NCI-H2227 (cell line): ENCODE data around the gene ASCC3.

ENCODE experiments used
- DNase-seq: peaks from one replicate; lab custom pipeline; 2025; ENCODE audit not compliant: unreplicated experiment; lab: John Stamatoyannopoulos, UW

The ASCC3 gene

DNA sequence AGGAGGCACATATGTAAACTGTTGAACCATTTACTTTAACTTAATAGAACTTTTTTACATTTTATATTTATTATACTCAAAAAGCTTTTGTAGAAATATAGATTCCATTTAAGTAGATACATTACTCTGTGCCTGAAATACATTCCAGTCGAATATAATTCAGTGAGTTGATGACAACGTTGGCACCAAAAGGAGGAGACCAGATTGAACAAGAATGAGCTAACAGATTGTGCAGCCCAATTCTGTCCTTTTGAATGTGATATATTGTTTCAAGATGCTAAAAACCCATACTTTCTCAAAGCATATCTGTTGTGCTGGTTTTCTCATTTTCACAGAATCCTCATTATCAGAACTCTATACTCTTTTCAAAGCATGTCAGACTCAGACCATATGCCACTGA is 269.0 kb downstream of the ASCC3 start:
- DNase-seq: no peak

DNA sequence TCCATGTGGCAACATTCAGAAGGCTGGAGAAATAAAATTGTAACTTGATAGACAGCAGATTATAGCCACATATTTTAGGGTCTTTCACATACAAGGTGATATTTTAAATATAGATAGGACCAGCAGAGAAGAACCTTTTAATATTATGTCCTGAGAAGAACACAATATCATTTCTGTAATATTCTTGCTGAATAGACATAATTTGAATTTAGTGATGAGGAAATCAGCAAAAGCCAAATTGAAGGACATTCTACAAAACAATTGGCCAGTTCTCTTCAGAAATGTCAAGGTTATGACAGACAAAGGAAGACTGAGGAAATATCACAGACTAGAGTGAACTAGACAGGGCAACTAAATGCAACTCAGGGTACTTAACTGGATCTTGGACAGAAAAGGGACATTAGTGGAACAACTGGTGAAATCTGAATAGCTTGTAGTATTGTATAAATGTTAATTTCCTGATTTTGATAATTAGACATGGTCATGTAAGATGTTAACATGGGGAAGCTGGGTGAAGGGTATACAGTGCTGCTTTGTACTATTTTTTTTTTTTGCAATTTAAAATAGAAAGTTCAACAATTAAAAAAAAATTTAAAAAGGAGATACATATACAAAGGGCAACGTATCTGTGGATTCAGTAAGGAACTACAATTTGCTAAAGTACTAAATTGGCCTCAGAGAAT is 281.9 kb downstream of the ASCC3 start:
- DNase-seq: no peak

DNA sequence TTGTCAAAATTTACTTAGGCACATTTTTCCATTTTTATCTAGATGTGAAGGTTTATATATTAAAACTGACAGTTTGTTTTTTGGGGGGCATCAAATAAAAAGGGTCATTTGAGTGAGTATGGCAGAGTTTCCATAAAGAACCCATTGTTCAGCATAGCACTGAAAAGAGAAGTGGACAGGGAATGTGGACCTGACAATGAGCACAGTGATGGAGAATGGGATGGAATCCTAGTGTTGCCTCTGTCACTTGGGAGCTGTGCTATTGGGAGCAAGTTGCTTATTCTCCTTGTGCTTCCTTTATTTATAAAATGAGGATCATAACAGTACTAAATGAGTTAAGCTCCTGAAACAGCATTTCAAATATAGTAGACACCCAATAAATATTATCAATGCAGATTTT is 285.7 kb downstream of the ASCC3 start:
- DNase-seq: no peak

DNA sequence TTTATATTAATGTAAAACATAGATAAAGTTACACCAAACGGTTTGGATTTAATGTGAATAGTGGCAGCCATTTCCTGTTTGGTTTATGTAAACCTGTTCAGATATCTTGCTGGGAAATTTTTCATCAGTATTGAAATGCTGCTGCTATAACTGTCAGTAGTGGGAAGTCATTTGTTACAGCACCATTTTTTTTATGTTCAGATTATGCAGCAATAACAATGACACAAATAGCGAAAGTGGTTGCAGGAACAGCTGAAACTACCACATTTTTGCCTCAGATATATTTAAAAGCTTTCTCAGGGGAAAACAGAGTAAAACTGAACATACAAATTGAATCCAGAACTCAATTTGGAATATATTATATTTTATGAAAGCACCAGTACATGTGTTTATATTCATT is 287.6 kb downstream of the ASCC3 start:
- no peak for DNase-seq

DNA sequence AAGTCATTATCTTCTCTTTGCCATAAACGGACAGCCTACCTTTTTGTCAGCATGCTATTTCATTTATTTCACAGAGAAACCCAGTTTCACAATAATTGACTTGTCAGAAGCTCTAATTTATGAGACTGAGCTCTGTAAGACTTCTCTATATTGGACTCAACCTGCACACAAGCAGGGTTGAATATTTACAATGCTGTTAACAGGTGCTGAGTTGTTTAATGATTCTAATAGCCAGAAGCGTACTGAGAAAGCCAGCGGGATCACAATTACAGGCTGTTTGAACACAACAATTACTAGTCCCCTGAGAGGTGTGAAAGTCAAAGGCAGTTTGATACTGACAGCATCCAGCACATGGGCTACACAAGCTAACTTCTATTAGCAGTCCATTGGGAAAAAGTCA is 288.2 kb downstream of the ASCC3 start:
- DNase-seq: peak; percentile 91

DNA sequence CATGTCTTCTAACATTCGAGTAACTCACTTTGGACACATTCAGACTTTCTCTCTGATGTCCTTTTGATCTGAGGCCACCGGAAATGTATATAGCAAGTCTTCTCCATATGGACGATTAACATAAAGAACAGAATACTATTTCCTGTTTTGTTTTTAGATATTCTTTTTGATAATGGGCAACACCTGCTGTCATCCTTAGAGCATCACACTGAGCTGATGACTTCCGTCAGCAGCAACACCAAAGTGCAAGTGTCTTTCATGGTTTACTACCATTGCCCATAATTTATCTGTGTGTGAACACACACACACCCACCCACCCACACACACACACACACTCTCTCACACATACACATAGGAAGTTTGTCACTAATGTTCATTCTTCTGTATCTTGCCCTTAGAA is 303.7 kb downstream of the ASCC3 start:
- no peak for DNase-seq

DNA sequence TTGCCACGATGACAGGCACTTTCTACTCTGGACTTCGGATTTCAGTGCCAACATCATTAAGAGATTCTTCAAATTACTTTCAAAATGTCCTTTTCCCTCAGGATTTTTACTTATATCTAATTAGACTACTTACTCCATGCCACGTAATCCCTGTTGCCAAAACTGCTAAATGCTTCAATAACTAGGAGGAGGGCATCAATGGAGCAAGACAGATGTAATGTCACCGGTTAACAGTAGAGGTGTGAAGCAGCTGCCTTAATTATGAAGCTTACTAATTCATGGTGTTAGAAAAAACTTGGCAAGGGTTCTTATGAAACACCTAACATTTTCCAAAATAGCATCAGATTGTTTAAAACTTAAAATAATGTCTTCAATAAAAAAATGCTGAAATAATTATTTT is 305.2 kb downstream of the ASCC3 start:
- DNase-seq: no peak

DNA sequence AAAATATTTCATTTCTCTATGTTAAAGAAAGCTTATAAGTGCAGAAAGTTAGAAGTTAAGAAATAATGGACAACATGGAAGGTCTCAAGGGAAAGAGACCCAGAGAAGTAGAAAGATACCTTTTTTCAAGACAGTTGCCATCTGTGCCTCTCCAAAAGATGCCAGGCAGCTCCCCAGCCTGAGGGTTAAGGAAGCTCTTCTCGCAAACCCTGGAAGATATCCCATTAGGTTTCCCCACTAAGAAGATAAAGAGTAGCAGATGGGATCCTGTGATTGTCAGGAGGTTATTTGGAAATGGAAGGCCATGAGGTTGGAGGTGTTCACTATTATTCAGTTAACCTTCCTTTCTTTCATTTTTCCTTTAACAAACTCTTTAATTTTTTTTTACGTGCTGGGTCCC is 306.3 kb downstream of the ASCC3 start:
- DNase-seq: no peak

DNA sequence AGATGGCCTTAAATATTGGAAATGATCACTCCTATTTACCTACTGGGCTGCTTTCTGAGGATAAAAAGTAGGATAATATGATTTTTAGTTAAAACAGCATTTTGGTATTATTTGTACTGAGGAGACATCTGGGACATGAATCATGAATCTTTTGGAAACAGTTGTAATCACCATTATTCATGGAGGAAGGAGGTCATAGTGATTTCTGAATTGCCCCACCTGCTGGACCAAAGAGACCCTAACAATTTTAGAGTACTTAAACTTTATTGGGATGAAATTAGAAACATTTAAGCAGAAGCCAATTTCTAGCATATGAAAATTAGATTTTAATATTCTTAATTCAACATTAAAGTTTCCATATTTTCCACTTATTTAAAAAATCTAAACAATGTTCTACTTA is 308.0 kb downstream of the ASCC3 start:
- no peak for DNase-seq

DNA sequence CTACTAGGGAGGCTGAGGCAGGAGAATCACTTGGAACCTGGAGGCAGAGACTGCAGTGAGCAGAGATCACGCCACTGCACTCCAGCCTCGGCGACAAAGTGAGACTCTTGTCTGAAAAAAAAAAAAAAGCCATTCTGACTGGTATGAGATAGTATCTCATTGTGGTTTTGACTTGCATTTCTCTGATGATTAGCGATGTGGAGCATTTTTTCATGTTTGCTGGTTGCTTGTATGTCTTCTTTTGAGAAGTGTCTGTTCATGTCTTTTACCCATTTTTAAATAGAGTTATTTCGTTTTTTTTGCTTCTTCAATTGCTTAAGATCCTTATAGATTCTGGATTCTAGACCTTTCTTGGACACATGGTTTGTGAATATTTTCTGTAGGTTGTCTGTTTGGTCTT is 312.9 kb downstream of the ASCC3 start:
- DNase-seq: no peak

DNA sequence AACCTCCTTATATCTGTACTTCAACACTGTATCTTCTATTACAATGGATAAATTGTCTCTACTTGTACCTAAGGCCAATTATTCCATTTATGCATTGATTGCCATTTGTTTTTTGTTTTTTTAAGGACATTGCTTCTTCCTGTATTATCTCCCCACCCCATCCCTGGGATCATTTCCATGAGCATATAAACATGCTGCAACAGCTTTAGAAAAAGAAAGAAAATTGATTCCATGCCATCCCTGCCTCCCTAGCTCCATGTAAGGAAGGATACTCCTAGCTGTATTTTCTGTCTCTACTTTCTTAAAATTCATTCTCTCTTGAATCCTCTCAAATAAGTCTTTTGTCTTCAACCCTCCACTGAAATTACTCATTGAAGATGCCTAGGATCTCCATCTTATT is 314.6 kb downstream of the ASCC3 start:
- no peak for DNase-seq

DNA sequence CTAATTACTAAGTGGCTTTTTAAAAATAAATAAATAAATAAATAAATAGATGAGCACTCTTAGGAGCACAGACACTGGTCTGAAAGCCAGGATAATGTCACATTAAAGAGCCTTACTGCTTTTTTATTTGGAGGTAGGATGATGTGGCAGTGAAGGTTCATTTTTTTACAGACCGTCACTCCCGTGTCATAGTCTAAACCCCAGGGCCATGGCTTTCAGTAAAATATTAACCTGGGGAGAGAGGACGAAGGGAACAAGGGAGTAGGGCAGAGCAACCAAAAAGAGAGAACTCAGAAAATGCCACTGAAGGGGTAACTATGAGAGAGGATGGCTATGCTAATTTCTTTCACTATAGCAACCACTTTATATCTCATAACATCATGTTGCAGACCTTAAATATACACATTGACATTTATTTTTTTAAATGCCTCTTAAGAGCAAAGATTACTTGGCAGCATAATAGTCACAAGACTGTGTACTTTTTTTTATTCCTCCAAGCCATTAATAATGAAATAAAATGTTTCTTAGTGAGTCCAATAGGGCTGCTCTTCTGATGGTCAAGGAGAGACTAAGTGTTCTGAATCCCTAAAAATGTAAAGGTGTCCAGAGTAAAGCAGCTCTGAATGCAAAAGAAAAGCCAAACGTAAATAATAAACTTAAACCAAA is 315.6 kb downstream of the ASCC3 start:
- no peak for DNase-seq

DNA sequence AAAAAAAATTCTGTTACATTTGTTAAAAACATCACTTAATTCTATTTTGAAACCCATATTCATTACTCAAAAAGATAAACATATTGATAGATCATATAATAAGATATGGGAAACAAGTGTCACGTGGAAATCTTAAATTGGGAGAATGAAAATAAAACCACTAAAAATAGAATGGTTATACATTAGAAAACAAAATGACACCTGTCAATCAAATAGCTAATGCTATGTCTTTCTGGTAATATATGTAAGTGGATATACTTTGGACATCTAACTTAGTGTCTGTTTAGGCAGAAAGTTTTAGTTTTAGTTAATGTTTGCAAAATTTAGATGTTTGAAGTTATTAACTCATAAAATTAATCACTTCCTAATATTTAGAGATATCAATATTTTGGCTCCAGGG is 321.3 kb downstream of the ASCC3 start:
- no peak for DNase-seq

DNA sequence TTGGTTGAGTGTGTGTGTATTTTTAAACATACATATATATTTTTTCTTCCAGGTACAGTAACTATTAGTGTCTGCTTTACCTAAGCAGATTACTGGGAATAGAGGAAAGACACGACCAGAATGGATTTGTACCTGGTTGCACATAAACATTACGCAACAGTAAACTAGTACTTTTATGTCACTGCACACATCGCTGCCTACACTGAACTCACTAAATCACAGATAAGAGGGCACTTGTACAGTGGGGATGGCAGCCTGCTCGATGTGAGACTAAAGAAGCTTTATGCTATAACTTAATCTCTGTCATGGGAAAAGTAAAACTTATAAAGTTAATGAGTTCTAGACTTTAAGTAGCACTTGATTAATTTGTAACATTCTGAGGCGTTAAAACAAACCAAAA is 326.9 kb downstream of the ASCC3 start:
- DNase-seq: no peak

DNA sequence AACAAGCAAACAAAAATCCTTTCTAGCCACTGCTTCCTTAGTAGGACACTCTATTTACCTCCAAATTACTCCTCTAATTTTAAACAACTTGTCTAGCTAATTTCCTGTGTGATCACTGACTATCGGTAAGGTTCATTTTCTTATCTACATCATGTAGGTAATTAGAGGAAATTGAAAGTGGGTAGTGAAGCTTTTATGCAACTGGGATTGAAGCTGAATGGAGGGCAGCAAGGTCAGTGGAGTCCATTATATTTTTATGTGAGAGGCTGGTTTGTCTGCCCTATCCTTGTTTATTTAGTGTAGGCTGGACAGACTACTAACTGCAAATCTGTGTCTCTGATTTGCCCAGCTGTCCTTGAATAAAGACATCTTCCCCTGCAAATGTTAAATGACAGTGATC is 327.9 kb downstream of the ASCC3 start:
- DNase-seq: peak; percentile 17

DNA sequence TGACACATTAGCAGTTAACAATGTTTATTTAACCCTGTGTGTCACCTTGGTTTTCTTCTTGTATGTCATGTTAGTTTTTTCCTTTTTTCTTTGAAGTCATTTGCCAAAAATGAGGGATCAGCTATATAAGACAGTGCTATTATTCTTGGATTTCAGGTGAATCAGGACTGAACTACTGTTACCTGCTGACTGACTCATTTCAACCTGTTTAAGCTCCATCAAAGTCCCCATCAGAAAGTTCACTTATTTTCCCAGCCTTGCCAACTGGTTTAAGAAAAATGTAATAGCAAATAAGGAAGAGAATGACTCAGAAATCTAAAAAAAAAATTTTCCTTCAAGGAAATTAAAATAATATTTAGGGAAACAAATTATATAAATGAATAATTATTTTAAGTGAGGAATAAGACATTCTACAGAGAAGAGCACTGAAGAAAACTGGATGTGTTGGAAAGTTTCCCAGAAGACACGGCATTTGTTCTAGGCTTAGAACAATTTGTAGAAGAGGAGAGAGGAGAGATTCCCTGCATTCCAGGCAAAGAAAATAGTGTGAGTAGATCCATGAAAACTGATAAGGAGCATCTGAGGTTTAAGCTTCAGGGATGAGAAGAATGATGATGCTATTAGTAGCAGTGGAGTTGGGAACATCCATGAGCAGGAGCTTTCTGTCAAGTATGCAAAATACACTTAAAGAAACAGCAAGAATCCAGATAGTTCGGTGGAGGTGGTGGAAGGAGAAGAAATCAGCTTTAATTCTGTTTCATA is 331.5 kb downstream of the ASCC3 start:
- DNase-seq: no peak

DNA sequence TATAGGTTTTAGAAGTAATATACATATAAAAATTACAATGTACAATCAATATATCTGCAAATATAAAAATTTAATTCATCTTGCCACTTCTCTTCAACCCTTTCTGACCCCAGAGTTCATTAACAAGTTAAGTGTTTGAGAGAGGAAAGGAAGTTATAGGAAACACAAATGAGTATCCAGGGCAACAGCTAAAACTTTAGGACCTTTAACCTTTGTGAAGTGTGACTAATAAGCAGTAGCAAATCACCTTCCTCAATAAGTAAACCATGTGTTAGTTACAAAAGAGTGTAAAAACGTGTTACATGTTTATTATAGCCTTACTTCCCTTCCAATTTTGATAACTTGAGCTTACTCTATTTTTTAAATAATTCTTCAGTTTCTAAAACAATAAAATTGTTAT is 343.0 kb downstream of the ASCC3 start:
- no peak for DNase-seq

DNA sequence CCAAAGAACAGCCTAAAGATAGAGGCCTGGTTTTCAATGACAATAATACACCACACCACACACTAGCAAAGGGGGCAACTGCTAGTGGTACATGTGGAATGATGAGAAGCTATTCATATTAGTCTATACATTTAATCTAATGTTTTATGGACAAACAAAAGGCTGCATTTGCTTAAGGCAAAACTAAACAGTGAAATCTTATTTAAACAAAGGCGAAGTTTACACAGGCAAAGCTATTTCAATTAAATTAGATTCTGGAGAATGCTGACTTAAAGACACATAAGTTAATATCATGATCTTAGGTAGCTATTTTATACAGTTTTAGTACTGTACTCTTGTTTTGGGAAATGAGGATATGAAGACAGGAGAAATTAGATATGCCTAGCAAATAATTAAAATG is 362.5 kb downstream of the ASCC3 start:
- DNase-seq: no peak

DNA sequence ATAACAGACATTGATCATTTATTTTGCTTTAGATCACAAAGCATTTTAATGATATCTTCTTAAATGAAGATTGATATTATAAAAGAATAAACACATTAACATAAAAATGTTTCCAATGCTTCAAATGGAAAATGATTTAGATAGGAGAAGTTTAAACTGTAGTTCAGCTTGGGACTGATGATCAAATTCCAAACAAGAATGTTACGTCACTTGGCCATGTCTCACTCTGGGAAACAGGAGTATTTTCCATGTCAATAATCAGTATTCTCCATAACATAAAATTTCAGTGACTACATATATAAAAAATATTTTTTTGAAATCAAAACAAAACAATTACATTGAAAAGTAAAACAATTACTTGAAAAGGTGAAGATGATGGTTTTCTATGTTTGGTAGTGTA is 363.5 kb downstream of the ASCC3 start:
- DNase-seq: no peak

DNA sequence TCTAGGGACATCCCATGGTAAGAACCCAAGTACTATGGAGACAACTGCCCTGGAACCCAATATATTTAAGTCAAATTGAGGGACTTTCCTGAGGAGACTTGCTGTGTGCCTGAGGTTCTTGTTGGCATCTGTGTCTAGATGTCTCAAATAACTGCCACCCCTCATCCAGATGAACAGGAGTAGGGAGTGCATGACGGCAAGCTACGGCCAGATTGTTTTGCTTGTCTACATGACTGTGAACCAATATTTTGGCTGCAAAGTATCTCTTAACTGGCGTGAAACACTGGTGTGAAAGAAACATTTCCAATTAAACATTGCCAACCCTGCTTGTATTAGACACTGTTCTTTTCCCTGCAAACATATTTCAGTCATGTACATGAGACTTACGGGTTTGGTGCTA is 364.0 kb downstream of the ASCC3 start:
- DNase-seq: no peak

DNA sequence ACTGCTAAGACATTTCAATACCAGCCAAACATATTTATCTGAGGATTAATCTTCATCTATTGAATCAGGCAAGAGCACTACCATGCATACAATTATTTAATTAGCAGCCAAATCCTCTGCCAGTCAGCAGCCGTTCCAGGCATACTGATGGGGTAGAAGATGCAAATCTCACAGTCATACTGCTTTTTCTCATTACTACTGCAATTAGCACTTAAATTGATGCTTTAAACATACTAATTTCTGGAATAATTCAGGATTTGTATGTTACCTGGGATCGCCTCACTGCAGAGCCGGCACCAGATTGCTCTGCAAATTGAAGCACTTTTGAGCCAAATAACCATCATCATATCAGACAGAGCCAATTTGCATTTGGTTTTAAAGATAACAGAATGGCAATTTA is 366.5 kb downstream of the ASCC3 start:
- no peak for DNase-seq

DNA sequence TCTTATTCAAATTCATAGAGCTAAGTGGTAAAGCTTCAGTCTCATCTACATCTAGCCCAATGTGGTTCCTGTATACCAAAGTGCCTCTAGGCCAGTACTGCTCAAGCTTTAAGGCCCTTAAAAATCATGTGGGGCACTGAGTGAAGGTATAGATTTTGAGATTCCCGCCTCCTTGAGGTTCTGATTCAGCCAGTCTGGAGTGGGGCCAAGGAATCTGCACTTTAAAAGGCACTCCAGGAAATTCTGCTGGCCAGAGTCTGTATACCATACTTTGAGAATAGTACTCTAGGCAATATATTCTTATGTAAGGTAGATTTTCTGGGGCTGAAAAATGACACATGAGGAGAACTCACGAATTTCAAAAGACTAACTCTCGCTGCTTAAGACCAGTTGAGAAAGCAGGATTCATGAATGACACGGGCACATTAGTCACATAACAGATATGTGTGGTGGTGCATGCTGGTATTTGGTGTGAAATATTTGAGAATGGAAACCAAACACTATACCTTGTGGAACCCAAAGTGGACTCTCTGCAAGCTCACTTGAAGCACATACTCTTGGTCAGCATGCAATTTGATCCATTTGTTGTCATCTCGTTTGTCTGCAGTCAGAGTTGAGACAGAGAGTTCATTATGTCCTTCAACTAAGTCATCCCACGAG is 368.8 kb downstream of the ASCC3 start:
- DNase-seq: no peak
